ENCODE data around the gene LACTB.

The LACTB gene

DNA sequence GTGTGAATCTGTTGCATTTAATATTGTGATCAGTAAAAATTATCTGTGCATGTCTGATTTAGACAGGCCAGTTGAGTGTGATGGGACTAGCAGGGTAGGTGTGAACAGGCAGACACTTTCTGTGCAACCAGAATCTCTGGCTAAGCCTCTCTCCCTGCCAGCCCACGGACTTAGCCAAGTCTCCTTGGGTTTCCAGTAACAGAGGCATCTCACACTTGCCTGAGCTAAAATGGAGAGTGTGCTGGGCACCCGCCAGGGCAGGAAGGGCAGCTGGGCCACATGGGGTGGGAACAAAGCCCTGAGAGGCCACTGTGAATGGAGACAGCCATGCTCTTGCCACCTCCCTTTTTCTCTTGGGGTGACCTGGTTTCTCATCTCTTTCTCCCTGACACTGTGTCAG lies 48.1 kb downstream of the LACTB start:
- DNase-seq (ENCODE audit: low read depth in 1 of 2, low spot score in 1 of 2) = no peak
- TF ChIP-seq GABPA (IDR thresholded peaks at IDR 0.05; ENCODE audit: low read depth) = no peak
- TF ChIP-seq, protein P1, sequence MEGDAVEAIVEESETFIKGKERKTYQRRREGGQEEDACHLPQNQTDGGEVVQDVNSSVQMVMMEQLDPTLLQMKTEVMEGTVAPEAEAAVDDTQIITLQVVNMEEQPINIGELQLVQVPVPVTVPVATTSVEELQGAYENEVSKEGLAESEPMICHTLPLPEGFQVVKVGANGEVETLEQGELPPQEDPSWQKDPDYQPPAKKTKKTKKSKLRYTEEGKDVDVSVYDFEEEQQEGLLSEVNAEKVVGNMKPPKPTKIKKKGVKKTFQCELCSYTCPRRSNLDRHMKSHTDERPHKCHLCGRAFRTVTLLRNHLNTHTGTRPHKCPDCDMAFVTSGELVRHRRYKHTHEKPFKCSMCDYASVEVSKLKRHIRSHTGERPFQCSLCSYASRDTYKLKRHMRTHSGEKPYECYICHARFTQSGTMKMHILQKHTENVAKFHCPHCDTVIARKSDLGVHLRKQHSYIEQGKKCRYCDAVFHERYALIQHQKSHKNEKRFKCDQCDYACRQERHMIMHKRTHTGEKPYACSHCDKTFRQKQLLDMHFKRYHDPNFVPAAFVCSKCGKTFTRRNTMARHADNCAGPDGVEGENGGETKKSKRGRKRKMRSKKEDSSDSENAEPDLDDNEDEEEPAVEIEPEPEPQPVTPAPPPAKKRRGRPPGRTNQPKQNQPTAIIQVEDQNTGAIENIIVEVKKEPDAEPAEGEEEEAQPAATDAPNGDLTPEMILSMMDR (IDR thresholded peaks at IDR 0.05; ENCODE audit: insufficient read depth, low read length) = no peak
- TF ChIP-seq, protein P2, sequence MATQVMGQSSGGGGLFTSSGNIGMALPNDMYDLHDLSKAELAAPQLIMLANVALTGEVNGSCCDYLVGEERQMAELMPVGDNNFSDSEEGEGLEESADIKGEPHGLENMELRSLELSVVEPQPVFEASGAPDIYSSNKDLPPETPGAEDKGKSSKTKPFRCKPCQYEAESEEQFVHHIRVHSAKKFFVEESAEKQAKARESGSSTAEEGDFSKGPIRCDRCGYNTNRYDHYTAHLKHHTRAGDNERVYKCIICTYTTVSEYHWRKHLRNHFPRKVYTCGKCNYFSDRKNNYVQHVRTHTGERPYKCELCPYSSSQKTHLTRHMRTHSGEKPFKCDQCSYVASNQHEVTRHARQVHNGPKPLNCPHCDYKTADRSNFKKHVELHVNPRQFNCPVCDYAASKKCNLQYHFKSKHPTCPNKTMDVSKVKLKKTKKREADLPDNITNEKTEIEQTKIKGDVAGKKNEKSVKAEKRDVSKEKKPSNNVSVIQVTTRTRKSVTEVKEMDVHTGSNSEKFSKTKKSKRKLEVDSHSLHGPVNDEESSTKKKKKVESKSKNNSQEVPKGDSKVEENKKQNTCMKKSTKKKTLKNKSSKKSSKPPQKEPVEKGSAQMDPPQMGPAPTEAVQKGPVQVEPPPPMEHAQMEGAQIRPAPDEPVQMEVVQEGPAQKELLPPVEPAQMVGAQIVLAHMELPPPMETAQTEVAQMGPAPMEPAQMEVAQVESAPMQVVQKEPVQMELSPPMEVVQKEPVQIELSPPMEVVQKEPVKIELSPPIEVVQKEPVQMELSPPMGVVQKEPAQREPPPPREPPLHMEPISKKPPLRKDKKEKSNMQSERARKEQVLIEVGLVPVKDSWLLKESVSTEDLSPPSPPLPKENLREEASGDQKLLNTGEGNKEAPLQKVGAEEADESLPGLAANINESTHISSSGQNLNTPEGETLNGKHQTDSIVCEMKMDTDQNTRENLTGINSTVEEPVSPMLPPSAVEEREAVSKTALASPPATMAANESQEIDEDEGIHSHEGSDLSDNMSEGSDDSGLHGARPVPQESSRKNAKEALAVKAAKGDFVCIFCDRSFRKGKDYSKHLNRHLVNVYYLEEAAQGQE (IDR thresholded peaks at IDR 0.05; ENCODE audit: insufficient replicate concordance, low read depth) = no peak
- TF ChIP-seq POLR2AphosphoS5 (IDR thresholded peaks at IDR 0.05; ENCODE audit: low read depth) = no peak
- no peak for TF ChIP-seq SPI1 (IDR thresholded peaks at IDR 0.05; ENCODE audit: borderline replicate concordance, low read depth)
- no peak overlapping the region for H3K4me3 ChIP-seq (replicated peaks; ENCODE audit: insufficient read depth, low read length)
- no peak overlapping the region for H3K27ac ChIP-seq (replicated peaks)
- H3K27me3 ChIP-seq (ENCODE audit: insufficient read depth, poor library complexity, severe bottlenecking) = no peaks in the 10 kb centered on the region

DNA sequence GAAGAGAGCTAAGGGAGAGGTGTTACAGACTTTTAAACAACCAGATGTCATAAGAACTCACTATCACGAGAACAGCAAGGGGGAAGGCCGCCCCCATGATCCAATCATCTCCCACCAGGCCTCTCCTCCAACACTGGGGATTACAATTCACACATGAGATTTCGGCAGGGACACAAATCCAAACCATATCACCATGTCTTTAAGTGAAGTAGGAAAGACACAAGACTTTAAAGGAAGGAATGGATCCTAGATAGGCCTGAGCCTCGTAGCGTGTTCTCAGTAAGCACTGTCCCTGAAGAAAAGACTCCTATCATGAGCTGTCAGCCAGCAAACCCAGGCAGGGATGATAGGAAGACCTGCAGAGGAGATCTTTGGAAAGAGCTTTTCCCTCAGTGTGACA lies 50.7 kb downstream of the LACTB start:
- no peak for DNase-seq (ENCODE audit: low read depth in 1 of 2, low spot score in 1 of 2)
- no peak overlapping the region for H3K27ac ChIP-seq (replicated peaks)
- no peak overlapping the region for H3K4me3 ChIP-seq (replicated peaks; ENCODE audit: insufficient read depth, low read length)
- no peak for TF ChIP-seq POLR2AphosphoS5 (IDR thresholded peaks at IDR 0.05; ENCODE audit: low read depth)
- TF ChIP-seq, protein P1 (IDR thresholded peaks at IDR 0.05; ENCODE audit: insufficient read depth, low read length) = no peak
- TF ChIP-seq SPI1 (IDR thresholded peaks at IDR 0.05; ENCODE audit: borderline replicate concordance, low read depth) = no peak
- no peak for TF ChIP-seq GABPA (IDR thresholded peaks at IDR 0.05; ENCODE audit: low read depth)
- TF ChIP-seq, protein P2 (IDR thresholded peaks at IDR 0.05; ENCODE audit: insufficient replicate concordance, low read depth) = no peak
- H3K27me3 ChIP-seq (ENCODE audit: insufficient read depth, poor library complexity, severe bottlenecking) = no peaks in the 10 kb centered on the region

DNA sequence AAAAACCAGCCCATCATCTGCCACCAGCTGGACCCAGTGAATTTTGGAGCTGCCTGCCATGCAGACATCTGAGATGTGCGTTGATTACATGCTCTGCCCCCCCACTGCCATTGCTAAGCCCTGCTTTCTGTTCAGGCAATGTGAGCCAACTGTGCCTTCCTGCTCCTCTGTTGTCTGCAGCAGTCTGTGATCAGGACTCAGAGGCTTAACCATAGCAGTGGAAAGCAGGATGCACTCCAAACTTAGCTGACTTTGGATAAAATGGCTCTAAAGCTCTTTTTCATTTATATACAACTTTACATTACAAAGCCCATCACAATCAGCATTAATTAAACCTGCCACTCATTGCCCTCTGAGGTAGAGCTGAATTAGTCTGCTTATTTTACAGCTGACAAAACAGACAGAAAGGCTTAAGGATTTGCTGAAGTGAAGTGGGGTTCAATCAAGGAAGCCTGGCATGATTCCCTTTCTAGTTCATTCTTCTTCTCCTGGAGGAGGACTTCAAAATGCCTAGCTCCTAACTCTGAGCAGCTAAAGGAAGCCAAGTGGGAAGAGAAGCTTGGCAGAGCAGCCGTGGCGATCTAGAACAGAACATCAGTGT lies 51.3 kb downstream of the LACTB start:
- Histone ChIP-seq H3K4me3 (replicated peaks; ENCODE audit: insufficient read depth, low read length) (no peak overlapping the region), H3K27ac (replicated peaks) (no peak overlapping the region), H3K27me3 (ENCODE audit: insufficient read depth, poor library complexity, severe bottlenecking) (no peaks in the 10 kb centered on the region)
- no peak for DNase-seq (ENCODE audit: low read depth in 1 of 2, low spot score in 1 of 2)
- TF ChIP-seq SPI1 (IDR thresholded peaks at IDR 0.05; ENCODE audit: borderline replicate concordance, low read depth) (no peak), POLR2AphosphoS5 (IDR thresholded peaks at IDR 0.05; ENCODE audit: low read depth) (no peak), GABPA (IDR thresholded peaks at IDR 0.05; ENCODE audit: low read depth) (no peak)
- TF ChIP-seq, protein P2 (IDR thresholded peaks at IDR 0.05; ENCODE audit: insufficient replicate concordance, low read depth) = no peak
- TF ChIP-seq, protein P1 (IDR thresholded peaks at IDR 0.05; ENCODE audit: insufficient read depth, low read length) = no peak

All from HL-60 (cell line).